ENCODE data around the gene PRIMA1.

Gene PRIMA1

DNA sequence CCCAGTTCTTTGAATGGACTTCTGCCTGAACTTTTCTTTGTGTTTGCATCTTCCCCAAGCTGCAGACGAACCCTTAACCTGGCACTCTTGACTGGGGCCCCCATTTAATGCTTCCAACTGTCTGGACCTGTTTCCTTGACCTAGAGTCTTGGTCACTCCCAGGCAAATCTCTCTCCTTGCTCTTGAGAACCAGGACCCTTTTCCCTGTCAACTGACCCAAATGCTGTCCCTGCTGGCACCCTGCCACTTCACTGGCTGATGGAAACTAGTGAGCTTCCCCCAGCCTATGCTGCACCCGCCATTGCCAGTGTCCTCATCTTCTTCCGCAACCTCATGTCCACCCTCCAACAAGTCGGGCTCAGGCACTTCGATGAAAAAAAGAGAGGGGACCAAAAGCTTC, 79.5 kb downstream of the PRIMA1 start:
- DNase-seq: no peak

DNA sequence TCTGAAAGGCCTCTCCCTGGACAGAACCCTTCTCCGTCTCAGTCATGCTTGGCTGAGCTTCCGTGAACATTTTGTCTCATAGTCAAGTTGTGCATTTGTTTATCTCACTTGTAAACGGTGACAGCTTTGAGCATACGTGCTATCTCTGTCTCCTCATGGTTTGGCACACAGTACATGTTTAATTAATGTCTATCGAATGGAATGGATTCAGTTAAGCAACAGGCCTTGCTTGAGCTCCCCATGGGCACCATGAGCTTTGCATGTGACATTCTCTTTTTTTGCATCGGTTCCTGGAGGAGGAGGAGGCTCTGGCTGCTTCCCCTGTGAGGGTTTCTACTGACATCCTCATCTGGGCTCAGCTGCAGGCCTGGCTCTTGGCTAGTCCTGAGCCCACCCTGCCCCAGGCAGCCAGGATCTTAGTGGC, 80.0 kb downstream of the PRIMA1 start:
- no peak for DNase-seq

DNA sequence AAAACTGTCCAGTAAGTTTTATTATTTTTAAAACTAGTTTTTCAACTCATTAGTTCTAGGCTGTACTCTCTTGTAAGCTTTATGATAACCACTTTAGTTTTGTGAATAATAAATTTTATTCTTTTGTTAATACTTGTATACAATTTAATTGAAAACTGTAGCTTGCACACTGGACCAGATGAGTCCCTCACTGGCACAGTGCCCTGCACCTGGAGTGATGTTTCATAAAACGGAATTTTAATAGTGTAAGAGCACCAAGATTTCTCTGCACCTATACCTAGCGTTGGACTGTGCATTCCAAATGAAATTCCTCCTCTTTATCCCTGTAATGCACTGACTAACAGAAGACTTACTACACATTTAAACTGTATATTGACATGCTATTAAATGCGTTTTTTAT, 80.8 kb downstream of the PRIMA1 start:
- DNase-seq: no peak

DNA sequence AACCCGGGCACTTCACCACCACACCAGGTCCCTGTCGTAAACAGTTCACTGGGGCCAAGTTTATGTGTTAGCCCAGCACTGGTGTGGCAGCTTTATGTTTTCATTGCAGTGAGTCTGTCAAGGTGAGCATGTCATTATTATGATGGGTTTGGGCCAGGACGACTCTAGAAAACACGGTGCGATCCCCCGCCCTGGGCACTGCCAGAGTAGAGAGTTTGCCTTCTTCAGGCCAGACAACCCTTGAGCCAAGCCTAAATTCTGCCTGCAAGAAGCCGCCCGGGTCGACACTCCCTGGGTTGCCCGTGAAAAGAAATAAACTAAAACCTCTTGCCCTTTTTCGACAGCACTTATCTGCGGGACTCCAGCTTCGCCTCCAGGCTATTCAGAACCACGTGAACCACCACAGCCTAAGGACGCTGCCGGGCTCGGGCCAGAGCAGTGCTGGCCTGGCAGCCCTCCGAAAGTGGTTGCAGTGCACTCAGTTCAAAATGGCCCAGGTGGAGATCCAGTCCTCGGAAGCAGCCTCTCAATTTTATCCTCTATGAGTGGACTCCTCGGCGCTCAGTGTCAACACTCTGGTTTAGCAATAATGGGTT, 81.8 kb downstream of the PRIMA1 start:
- no peak for DNase-seq

DNA sequence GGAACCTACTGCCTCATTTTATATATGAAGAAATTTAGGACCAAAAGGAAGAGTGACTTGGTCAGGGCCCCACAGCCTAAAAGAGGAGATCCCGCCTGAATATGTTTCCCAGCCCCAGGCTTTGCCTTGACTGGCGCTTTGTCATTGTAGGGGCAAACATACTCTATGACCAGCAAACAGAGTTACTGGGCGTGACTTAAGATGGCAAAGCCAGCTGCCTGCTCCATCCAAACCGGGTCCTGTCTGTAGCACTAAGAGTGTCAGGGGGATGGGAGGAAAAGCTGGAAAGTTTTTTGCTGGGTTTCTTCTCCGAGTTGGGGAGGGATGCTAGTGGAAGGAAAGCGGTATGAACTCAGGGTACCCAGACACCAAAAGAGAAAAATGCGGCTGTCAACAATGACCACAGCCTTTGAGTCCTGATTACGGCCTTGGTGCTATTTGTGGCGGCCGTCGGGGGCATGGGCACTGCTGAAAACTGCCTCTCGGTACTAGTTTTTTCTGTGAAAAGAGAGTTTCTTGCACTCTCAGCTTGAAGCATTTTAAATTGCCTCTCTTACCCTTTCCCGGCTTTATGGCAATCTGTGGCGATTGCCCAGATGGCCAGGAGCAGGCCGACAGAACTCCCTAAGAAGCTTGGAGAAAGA, 82.7 kb downstream of the PRIMA1 start:
- DNase-seq: no peak

DNA sequence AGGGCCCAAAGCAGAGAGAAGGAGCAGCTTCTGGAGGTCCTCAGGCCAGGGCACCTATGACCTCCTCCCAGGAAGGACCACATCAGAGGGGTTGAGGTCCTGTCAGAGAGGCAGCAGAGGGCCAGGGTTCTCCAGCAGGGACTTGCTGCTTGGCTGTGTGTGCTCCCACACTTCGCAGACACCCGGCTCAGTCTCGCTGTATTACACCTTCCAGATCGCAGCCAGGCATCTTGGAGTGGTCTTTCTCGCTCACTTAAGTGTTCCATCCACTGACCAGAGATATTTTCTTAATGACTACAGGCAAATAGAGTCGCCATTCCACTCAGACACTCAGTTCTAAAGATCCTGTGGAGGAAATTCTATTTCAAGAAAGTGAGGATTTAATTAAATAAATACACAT, 84.3 kb downstream of the PRIMA1 start:
- DNase-seq: no peak

DNA sequence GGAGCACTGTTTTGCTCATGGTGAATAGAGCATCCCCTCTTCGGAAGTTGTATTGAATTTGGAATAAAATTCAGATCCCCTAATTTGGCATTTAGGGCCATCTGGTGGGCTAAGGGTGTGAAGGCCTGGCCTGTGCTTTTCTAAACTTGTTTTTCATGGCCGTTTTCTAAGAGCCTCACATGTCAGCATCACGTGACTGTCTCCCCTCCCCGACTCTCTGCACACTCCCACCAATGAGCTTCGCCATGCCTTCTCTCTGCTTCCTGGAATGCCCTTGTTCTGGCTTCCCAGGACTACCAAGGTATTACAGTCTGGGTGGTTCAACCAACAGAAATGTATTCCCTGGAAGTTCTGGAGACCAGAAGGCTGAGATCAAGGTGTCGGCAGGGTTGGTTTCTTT, 85.3 kb downstream of the PRIMA1 start:
- no peak for DNase-seq

DNA sequence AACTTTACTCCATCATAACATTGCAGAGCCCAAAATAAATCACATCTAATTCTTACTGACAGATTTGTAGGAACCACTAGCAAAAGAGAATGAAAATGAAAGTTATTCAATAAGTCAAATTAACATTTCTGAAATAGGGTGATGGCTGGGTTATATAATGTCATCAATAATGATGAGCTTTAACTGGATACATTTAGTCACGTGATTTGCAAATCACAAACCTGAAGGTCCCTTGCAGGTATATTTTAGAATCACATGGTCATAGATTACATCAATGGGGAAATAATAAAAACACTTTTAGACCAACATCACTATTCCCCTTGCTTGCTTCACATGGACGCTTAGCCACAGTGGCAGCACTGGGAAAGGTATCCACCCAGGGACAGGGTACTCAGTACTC, 86.7 kb downstream of the PRIMA1 start:
- DNase-seq: no peak

DNA sequence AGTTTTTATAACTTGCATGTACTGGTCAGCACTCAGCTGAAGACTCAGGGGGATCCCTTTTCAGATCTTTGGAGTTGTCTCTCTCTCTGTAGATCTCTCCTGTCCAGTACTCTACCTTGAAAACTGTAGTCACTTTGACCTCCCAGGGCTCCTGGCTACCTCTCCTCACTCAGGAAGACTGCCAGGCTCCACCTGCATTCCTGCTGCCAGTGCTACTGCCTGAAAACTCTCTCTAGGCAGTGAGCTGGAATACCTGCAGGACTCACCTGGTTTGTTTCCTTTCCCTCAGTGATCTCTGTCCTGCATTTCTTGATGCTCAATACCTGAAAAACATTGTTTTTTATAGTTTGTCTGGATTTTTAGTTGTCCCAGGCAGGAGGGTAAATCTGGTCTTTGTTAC, 87.4 kb downstream of the PRIMA1 start:
- DNase-seq: no peak

DNA sequence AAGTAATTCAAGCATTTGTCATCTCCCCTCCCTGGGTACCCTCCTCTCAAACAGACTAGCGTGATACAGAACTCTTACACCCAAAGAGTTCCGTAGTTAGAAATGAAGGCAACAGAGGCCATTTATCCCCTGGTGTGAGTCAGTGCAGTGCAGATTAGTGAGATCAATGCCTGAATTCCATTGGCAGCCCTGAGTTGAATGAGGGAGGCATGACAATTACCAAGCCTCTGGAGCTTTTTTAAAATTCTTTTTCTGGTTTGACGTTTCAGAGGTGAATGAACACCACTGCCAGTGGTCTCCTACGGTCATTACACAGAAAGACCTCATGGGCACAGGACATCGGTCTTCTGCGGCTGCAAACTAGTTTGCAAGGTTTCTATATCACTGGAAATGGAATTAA, 94.4 kb downstream of the PRIMA1 start:
- DNase-seq: no peak

DNA sequence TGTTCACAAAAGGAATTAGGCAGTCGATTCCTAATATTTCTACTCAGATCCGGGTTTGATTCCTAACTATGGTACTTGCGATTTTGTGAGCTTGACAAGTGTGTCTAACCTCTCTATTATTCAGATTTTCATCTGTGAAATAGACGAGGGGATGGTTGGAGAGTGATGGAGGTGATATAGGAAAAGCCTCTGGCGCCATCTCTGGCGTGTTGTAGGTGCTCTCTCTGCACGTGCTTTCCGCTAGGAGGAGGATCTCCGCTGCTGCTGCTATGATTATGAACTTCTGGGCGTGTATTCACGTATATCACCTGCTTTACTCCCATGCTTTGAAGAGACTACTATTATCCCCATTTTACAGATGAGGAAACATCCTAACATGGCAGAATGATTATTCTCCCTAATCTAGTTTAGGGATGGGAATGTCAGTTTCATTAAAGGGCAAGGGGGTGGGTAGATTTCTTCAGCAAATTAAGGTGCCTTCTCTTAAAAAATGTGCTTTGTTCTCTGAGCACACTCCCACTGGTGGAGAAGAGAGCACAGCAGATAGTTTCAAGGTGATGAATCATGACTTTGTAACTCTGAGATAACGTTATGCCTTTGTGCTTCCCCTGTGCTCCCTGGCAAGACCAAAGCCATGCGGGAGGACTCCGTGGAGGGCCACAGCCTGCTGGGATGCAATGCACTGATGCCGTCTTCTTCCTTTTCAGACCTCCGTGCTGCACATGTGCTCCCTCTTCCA, 97.1 kb downstream of the PRIMA1 start:
- DNase-seq: no peak

DNA sequence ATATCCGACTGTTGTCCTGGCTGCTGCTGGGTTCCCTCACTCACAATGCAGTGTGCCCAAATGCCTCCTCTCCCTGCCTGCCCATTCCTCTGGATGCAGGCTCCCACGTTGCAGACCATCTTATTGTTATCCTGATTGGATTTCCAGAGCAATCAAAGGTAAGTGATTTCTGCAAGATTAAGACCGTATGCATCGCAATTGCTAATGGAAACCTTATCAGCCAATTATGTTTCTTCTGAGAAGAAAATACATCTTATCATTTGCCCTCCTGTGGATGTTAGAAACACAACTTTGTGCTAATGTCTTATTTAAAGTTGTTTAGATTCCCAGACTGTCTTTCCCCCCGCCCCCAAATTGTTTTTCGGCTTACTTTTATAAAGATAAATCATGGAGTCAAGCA, 98.1 kb downstream of the PRIMA1 start:
- DNase-seq: no peak

DNA sequence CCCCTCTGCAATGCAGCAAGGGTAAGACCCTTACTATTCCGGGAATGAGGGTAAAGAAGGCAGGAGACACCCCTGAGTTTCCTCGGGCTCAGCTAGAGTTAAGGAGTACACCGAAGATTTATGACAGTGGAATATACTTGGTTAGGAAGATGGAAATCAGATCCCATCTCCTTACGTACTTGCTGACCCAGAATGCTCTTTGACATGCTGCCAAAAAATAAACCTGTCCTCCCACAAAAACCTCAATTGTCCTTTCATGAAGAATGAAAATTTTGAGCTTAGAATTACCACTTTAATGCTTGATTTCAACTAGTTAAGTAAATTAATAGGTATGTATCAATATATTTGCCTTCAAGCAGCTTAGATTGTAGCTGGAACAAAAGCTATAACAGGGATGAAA, 99.5 kb downstream of the PRIMA1 start:
- no peak for DNase-seq

DNA sequence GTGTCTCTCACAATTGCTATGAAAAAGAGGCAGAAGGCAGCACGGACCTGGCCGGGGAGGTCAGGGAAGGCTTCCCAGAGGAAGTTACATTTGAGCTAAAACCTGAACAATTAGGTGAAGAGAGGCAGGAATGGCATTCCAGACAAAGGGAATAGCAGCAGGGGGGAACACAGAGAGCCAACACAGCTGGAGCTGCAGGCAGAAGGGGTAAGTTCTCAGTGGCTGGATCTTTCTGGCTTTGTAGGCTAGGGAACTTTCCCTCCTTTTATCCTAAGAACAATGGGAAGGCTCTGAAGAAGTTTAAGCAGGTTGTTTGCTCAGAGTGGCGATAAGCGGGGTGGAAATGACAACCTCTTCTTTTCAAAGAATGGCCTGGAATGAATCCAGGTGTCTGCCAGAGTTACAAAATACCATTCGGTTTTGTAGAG, 100.0 kb downstream of the PRIMA1 start:
- no peak for DNase-seq

DNA sequence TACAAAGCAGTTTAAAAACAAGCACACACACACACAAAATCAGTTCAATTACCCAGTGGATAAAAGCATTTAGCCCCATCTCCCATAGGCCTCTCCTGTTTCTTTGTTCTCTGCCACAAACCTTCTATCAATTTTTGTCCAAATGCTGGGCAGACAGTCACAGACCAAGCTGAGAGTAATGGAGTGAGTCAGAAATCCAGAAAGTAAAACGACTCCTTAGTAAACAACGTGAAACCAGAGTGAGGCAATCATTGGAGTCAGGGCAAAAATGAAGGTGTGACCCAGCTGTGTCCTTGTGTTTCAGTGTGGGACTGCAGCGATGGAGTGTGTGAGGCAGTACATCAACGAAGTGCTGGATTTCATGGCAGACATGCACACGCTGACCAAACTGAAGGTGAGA, 102.0 kb downstream of the PRIMA1 start:
- DNase-seq: no peak

DNA sequence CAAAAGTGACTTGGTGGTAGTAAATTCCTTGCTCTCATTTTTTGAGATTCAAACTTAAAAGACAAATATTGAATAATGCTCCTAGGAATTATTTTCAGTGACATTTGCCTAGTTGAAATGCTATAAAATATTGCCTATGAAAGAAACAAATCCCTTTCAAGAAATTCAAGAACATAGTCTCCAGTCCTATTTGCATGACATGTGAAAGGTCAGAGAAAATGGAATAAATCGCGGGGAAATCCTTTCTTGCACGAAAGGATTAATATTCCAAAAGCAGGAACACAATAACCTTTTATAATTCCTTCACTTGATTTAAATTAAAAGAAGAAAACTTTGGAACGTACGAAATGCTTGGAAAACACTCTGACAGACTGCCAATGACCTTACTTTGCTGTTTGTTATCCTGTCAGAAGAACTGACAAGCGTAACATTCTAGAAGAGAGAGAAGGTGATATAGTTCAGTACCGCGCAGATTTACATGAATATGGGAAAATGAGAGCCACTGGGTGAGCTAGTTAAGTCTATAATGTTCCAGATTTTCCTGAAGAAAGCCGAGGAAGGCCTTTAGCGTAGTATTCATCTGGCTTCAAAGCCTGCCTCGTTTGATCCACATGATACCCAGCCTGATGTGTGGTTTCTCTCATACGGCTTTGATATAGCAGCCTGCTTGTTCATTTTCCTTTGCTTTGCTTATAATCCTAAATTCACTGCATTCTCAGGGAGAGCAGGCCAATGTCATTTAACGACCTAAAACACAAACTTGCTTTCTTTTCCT, 103.0 kb downstream of the PRIMA1 start:
- DNase-seq: no peak

DNA sequence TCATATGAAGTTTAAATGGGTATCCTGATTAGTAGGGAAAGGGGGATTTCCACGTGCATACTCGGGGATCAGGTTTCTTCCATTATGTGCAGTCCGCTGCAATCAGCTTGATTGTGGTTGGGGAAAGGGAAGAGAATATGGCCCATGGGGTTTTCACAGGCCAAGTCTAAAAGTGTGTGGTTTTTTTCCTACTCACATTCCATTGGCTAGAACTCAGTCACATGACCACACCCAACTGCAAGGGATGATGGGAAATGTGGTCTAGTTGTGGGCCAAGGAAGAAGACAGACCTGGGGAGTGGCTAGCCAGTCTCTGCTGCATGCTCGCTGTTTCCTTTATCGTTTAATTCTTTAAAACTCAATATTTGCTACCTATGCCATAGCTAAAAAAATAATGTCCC, 105.1 kb downstream of the PRIMA1 start:
- no peak for DNase-seq

DNA sequence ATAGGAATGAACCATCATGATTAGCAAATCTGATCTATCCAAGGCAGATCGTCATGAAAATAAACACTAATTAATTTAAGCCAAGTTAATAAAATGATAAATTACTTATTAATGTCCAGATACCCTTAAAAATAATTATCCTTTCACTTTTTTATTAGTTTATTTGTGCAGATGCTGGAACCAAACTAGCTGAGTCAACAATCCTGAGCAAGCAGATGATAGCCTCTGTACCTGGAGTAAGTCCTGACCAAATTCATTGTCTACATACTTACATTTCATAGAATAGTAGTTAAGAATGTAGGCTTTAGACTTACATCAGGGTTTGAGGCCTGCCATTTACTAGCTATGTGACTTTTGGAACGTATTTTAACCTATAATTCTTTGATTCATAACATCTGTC, 105.8 kb downstream of the PRIMA1 start:
- no peak for DNase-seq

DNA sequence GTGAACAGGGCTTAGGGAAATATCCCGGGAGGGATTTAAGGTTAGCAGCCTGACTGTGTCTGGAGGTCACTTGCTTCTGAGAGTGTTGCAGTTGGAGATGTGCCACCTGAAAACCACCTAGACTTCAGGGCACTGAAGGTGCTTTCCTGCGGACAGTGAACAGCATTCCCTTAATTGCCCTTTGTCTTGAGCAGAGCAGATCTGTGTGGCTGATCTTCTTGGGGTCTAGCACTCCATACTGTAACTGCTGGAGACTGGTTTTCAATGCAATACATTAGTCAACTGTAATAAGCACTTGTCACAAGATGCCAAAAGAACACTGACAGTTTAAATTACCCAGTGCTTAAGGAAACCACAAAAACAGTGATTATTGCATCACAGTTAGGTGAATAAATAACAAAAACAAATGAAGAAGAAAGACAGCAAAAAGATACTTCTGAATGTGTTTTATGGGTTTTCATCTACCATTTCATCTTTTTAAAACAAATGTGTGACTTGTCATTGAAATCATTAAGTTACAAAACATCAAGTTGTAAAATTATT, 111.8 kb downstream of the PRIMA1 start:
- no peak for DNase-seq

DNA sequence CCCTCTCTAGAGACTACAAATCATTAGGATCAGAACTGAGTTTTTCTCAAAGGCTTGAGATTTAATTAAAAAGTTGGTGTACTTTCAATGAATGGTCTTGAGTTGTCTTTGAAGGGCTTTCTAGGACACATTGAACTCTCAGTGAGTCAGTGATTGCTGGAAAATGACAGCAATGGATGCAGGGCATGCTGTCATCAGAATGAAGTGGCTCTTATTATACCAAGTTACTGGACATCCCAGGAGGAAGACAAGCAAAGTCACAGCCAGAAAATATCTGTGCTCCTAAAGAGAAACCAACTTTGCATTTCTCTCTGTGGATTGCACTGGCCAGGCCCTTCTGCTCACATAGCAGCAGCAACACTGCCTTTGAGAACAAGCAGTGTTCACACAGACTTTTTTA, 112.6 kb downstream of the PRIMA1 start:
- DNase-seq: no peak

DNA sequence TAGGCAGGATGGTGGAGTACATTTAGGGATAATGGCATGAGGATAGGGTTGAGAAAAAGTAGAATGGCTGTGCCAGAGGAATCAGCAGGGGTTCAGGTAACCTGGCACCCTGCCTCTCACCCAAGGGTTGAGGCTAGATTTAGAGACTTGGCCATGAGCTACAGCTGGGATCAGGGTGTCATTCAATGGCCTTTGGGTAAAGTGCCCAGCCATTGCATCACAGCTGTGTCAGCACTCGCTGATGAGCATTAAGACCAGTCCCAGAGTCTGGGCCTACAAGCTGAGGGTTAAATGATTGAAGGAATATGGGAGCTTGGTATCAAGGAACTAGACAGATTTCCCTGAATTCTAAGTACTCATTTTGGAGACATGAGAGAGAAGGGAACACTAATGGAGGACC, 113.9 kb downstream of the PRIMA1 start:
- no peak for DNase-seq

DNA sequence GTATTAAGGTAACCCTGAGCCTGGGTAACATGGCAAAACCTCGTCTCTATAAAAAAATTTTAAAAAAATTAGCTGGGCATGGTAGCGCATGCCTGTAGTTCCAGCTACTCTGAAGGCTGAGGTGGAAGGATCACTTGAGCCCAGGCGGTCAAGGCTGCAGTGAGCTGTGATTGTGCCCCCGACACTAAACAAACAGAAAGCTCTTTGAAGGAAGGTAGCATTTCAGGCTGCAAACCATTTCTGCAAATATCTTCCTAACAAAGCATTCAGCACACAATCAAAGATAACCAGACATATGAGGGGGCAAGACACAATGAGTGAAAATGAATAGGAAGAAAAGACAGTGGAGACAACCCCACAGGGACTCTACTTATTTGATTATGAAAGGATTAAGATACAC, 118.7 kb downstream of the PRIMA1 start:
- DNase-seq: no peak
